IPS-NIHi7 (cell line): Measurements from ENCODE around the gene LIPG.
"Not testable (repeated sequence)": the region's sequence is repeated elsewhere in the genome, so short reads cannot be mapped to it uniquely, and the experiment has no call there.

Experiments used
- DNase-seq: peaks from one replicate; pipeline ENCODE4 v3.0.0; 2012; ENCODE audit warnings: mixed read lengths; ENCODE audit errors: extremely low spot score

The LIPG gene

DNA sequence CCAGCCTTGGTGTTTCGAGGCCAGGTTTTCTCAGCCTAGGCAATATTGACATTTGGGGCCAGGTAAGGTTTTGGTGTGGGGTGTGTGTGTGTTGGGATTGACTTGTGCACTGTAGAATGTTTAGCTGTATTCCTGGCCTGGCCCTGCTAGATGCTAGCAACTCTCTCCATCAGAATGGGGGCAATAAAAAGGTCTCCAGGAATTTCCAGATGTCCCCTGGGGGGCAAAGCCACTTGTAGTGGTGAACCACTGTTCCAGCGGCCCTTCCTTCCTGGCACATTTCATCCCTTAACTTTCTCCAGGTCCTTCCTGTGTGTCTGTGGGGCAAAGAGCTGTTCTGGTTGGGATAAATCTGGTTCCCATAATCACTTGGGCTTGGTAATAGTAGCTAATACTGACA lies 12.0 kb downstream of the LIPG start:
- no peak for DNase-seq

DNA sequence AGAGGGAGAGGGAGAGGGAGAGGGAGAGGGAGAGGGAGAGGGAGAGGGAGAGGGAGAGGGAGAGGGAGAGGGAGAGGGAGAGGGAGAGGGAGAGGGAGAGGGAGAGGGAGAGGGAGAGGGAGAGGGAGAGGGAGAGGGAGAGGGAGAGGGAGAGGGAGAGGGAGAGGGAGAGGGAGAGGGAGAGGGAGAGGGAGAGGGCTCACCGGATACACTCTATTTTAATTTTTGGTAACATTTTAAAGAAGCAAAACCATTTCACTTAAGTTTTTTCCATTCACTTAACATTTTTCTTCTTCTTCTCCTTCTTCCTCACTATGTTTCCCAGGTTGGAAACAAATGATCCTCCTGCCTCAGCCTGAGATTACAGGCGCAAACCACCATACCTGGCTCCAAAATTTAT lies 17.2 kb downstream of the LIPG start:
- DNase-seq = not testable (repeated sequence)

DNA sequence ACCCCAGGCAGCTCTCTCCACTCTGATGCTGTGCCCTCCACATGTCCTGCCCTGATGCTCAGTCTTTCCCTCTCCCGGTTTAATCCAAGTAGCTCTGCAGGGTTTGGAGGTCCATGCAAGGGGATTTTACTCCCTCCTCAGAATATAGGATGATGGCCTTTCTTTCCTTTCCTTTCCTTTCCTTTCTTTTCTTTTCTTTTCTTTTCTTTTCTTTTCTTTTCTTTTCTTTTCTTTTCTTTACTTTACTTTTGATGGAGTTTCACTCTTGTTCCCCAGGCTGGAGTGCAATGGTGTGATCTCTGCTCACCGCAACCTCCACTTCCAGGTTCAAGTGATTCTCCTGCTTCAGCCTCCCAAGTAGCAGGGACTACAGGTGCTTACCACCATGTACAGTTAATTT lies 17.7 kb downstream of the LIPG start:
- not testable (repeated sequence) for DNase-seq

DNA sequence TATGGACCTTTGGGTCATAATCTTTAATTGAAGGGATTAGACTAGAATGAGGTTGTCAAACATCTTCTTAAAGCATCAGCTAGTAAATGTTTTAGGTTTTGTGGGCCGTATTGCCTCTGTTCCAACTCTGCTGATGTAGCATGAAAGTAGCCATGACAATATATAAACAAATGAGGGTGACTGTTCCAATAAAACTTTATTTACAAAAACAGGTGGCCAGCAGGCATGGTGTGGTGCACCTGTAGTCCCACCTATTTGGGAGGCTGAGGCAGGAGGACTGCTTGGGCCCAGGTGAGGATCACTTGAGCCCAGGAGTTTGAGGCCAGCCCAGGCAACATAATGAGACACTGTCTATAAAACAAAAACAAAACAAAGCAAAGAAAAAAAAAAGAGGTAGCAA lies 18.4 kb downstream of the LIPG start:
- DNase-seq = no peak

DNA sequence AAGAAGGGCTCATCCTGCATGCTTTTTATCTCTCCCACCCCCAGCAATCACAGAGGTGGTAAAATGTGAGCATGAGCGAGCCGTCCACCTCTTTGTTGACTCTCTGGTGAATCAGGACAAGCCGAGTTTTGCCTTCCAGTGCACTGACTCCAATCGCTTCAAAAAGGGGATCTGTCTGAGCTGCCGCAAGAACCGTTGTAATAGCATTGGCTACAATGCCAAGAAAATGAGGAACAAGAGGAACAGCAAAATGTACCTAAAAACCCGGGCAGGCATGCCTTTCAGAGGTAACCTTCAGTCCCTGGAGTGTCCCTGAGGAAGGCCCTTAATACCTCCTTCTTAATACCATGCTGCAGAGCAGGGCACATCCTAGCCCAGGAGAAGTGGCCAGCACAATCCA lies 19.5 kb downstream of the LIPG start:
- no peak for DNase-seq

DNA sequence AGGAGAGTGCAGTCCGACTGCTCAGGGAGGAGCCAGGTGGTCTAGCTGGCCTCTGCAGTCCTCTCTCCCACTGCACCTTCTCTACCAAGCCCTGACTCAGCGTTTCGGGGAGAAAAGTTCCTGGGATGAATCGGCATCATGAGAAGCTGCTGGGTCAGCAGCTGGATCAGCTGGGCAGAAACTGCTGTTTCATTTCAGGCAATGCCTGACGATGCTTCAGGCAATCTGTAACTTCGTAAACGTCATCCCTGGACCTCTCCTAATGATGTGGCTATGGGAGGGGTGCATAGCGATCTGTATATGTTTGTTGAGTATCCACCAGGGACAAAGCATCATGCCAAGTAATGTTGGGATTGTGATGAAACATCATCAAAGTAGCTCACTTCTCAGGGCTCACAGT lies 20.7 kb downstream of the LIPG start:
- DNase-seq = no peak

DNA sequence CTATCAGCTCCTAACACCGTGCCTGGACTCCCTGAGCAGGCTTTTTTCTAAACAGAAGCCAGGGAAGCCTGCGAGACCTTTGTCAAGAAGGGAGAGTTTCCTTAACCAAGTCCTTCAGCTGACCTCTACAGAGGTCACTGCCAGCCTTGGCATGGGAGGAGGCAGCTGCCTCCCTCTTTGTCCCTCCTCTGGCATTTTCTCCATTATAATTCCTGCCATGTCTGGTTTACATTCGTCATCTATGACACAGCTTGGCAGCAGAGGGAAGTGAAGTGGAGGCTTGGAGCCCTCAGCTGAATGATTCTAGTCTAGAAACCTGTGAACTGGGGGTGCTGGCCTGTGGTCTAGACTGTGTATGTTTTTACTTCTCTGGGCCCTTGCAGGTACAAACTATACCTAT lies 22.5 kb downstream of the LIPG start:
- no peak for DNase-seq

DNA sequence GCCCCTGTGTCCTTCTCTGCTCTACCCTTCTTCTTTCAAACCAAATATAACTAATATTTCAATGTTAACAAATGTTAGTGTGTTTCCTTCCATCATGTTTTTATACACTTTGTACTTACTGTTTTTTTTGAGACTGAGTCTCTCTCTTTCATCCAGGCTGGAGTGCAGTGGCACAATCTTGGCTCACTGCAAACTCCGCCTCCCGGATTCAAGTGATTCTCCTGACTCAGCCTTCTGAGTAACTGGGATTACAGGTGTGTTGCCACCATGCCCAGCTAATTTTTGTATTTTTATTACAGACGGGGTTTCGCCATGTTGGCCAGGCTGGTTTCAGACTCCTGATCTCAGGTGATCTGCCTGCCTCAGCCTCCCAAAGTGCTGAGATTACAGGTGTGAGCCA lies 23.1 kb downstream of the LIPG start:
- DNase-seq = not testable (repeated sequence)

DNA sequence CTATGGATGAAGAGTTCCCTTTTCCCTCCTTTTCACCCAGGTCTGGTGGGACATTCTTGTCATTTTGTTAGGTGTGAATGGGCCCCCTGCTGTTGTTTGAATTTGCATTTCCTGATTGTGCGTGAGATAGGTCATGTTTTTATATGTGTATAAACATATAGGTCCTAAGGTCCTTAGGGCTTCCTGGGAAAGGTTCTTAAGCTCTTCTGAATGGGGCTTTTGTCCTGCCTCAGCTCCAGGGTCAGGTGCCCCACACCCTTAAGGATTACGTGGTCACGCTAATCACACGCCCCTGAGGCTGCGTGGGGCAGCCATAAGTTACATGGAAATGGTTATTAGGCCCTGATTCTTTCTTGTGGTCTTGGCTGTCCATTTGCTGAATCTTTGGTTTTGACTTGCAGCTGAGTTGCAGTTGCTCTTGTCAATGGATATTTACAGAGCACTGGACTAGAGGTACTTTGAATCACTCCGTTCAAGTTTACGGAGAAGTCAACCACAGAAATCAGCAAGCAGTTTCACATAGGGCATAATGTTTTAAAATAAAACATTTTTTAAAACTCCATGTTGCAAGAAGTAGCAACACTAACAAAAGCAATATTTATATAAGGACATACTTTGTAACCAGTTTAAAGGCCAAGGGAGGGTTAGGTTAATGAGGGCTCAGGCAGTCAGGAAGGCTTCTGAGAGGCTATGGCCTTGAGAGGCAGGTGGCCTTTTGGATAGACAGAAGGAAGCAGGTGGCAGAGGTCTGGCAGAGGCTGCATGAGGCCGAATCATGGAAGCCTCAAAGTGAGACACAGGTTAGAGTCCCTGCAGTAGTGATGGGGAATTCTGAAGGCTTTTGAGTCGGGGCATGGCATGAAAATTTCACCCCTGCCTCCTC lies 24.2 kb downstream of the LIPG start:
- no peak for DNase-seq

DNA sequence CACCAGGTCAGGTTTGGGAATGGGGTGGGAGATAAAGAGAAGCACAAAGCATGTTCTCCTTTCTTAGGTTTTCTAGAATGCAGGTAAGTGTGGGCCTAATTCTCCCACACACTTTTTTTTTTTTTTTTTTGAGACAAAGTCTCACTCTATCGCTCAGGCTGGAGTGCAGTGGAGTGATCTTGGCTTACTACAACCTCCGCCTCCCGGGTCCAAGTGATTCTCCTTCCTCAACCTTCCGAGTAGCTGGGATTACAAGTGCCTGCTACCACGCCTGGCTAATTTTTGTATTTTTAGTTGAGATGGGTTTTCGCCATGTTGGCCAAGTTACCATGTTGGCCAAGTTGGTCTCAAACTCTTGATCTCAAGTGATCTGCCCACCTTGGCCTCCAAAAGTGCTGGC lies 26.3 kb downstream of the LIPG start:
- no peak for DNase-seq

DNA sequence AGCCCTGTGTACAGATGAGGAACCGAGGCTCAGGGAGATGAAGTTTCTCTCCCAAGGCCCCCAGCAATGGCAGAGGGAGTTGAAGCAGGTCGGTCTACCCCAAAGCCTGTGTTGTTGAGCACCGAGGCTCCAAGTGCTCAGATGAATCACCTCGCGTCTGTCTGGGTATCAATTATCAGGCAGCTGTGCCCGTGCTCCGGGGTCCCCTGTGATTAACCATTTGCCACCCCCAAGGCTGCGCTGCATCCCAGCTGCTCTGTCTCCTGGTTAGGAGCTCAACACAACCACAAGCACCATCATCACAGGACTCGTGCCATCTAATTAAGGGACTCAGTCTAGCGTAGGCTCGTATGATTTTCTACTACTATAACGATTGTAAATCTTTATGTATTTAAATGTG lies 27.1 kb downstream of the LIPG start:
- DNase-seq = no peak

DNA sequence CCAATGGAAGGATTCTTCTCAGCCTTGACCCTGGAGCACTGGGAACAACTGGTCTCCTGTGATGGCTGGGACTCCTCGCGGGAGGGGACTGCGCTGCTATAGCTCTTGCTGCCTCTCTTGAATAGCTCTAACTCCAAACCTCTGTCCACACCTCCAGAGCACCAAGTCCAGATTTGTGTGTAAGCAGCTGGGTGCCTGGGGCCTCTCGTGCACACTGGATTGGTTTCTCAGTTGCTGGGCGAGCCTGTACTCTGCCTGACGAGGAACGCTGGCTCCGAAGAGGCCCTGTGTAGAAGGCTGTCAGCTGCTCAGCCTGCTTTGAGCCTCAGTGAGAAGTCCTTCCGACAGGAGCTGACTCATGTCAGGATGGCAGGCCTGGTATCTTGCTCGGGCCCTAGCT lies 28.8 kb downstream of the LIPG start:
- no peak for DNase-seq

DNA sequence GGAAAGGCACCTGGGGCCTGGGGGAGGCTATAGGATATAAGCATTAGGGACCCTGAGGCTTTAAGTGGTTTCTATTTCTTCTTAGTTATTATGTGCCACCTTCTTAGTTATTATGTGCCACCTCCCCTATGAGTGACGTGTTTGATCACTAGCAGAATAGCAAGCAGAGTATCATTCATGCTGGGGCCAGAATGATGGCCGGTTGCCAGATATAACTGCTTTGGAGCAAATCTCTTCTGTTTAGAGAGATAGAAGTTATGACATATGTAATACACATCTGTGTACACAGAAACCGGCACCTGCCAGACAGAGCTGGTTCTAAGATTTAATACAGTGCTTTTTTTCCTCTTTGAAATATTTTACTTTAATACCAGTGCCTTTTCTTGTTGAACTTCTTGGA lies 29.4 kb downstream of the LIPG start:
- DNase-seq = no peak

DNA sequence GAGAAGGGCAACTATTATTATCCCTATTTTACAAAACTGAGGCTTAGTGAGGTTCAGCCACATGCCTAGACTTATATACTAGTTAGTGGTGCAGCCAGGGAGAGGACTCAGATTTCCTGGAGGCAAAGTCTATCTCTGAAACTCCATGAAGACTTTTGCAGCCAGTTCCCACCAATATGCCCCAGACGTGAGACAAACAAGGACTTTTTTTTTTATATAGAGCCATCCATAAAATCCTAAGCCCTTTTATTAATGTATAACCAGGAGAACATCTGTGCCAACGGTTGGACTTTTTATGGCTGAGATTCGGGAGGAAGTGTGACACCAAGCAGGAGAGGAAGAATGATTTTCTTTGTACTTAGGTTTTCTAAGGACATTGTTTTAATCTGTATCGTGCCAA lies 29.9 kb downstream of the LIPG start:
- no peak for DNase-seq

DNA sequence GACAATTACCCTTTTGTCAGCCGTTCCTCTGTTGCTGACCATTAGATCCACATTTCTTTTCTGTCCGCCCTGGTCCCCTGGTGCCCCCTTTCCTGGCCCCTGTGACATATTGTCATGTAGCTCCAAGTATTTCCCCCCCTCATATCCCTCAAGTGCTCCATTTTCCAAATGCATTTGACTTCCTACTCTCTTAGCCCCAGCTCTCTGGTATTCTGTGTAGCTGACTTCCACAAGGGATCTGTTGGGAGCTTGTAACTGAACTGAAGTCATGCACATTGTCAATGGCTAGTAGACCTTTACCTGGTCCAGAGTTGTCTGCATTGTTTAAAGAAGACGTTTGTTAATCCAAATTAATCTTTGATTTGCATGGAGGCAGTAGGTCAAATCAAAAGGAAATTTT lies 34.8 kb downstream of the LIPG start:
- DNase-seq = no peak

DNA sequence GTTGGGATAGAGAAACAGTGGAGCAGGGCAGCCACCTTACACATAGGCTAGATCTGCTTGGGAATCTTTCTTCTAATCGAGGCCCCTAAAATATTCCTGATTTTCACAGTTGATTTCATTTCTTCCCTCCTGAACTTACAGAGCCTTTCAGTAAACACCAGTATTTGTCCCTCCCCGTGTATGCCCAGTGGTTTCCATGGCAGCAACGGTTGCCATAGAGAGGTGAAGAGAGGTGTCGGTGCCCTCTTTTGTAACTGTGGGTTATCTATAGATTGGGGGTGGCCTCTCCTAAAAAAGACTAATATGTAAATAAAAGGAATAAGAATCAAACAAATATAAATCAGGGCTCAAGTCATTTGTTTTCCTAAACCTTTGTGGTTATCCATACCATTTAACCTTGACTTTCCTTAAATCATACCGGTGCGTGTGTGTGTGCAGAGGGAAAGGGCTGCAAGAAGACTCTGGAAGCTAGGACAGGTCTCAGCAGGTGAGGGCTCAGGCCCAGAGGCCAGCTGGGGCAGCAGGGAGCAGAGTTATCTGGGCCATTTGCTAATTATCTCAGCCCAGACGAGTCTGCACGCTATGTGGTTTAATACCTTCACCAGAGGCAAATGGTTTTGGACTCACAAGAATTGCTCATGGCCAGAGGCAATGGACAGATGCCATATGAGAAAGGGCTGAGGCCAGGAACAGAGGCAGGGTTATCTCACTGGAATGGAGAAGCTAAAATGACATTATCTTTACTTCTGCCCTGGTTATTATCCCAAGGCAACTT lies 35.5 kb downstream of the LIPG start:
- DNase-seq = no peak

DNA sequence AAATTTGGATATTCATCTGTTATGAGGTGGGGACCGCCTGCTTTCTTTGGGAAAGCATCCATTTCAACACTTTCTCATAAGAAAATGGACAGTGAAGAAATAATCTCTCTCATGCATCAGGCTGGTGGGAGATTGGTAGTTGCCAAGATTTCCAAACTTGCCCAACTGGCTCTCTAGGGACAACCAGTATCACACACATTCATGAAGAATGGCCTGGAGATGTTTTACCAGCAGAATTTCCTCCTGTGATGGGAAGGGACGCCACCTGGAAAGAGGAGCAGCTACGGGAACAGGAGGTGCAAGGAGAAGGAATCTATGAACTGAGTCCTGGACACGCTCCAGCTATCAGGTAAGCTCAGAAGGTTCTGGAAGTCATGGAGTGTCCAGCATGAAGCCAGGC lies 39.4 kb downstream of the LIPG start:
- no peak for DNase-seq

DNA sequence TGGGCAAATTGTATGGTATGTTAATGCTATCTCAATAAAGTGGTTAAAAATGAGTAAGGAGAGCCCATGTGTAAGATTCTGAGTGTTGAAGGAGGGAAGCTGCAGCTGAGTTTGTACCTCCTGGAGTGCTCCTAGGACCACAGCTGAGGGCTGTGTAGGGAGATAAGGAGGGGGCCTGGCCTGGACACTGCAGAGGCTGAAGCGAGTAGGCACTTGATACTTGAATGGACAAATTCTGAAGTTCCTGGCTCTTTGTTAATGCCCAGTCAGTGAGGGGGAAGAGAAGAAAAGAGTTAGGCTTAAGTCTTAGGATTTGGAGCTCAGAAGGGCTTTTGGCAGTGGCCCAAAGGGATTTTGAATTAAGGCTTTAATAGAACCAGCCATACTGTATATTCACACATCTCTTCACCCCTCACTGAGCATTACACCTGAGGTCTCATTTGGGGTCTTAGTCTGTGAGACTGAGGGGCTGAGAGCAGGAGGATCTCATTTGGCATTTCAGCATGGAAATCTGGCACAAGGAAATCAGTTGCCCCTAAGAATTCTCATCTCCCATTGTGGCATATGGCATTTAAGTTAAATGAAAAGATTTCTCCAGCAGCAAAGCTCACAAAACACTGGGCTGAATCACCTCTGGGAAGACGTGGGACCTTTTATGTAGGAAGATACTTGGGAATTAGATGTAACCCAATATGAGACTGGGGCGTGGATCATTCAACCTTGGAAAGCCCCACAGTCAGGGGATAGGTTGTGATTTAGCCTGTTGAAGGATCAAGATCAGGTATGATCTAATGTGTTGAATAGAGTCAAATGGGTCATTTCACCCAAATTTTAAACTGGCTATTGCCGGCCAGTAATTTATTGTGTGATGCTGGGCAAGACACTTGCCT lies 46.8 kb downstream of the LIPG start:
- no peak for DNase-seq

DNA sequence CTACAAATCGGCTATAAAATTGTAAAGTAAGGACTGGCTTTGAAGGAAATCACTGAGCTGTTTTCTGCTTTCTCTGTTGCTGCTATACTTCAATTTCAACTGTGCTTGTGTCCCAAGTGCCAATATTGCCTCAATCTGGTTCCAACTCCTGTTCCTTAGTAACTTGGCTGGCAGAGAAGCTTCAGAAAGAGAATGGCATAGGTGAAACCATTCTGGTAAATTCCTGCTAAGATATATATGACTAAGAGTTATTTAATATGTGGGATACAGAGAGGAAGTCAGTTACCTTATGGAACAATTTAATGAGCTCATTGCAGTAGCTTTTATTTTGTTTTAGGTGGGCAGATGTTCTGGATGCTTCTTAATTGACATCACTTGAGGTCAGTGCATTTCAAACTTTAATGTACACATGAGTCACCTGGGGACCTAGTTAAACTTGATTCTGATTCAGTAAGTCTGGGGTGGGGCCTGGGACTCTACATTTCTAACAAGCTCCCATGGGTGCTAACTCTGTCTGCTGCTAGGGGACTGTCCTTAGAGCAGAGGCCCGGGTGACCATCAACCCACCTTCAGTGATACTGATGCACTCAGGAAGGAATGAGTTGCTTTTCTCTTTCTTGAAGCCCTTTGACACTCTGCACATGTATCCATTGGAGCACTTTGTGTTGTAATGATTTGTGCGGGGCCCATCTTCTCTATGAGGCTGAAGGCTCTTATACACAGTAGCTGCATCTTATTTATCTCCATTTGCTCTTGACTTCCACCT lies 47.6 kb downstream of the LIPG start:
- no peak for DNase-seq

DNA sequence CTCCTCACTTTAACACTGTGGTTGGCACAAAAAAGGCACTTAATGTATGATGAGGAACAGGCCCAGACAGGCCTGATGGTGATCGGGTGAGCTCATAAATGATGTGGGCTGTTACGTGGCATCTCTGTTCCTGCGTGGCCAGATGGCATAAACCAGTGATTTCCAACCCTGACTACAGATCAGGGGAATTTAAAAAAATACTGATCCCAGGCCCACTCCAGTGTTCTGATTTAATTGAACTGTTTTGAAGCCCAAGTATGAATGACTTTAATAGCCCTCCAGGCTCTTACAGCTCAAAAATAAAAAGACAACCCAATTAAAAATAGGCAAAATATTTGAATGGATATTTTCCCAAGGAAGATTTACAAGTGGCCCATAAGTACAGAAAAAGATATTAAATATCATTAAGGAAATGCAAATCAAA lies 48.2 kb downstream of the LIPG start:
- no peak for DNase-seq

DNA sequence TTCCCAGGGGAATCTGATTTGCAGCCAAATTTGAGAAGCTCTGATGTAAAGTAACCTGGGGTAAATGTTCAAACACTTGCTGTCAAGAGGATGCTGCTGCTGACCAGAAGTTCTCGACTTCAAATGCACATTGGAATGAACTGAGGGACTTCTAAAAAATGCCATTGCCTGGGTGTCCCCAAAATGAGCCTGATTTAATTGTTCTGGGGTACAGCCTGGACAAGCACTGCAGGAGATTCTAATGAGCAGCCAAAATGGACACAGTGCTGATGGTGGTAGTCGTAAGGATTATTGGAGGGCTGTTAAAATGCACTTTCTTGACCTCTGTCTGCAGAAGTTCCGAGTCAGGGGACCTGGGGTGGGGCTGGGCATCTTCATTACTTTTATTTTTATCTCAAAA lies 49.5 kb downstream of the LIPG start:
- DNase-seq = no peak
